ENCODE results near the gene ENOX1.

Gene ENOX1

GRCh38 chr13:43675577-43675976 lies 111.2 kb downstream of the ENOX1 start:
- Histone ChIP-seq H3K4me2 (ENCODE audit: insufficient read depth, low read length) (no peak overlapping the region), H3K4me3 (ENCODE audit: low read depth in 1 of 2, low read length in 2 of 2) (no peak overlapping the region), H4K20me1 (ENCODE audit: insufficient read depth, low read length) (no peaks in the 10 kb centered on the region), H3K4me1 (ENCODE audit: insufficient read depth, low read length) (no peaks in the 10 kb centered on the region), H3K36me3 (ENCODE audit: insufficient read depth, low read length) (no peaks in the 10 kb centered on the region), H3K79me2 (ENCODE audit: insufficient read depth, low read length) (no peaks in the 10 kb centered on the region), H2AFZ (ENCODE audit: low read depth, low read length) (no peak overlapping the region), H3K27me3 (ENCODE audit: insufficient read depth, low read length, poor library complexity) (peaks cover 5% of the 10 kb centered on the region), H3K9ac (ENCODE audit: low read depth, low read length) (no peak overlapping the region), H3K27ac (ENCODE audit: low read length) (no peak overlapping the region), H3K9me3 (ENCODE audit: insufficient read depth, low read length, severe bottlenecking) (no peaks in the 10 kb centered on the region)
- no peak for ATAC-seq (ENCODE audit: insufficient read depth, low read depth)
- no peak for DNase-seq
- no peak for TF ChIP-seq EZH2 (IDR thresholded peaks at IDR 0.05; ENCODE audit: borderline replicate concordance, low read depth, low read length, severe bottlenecking)
- TF ChIP-seq, protein P1, sequence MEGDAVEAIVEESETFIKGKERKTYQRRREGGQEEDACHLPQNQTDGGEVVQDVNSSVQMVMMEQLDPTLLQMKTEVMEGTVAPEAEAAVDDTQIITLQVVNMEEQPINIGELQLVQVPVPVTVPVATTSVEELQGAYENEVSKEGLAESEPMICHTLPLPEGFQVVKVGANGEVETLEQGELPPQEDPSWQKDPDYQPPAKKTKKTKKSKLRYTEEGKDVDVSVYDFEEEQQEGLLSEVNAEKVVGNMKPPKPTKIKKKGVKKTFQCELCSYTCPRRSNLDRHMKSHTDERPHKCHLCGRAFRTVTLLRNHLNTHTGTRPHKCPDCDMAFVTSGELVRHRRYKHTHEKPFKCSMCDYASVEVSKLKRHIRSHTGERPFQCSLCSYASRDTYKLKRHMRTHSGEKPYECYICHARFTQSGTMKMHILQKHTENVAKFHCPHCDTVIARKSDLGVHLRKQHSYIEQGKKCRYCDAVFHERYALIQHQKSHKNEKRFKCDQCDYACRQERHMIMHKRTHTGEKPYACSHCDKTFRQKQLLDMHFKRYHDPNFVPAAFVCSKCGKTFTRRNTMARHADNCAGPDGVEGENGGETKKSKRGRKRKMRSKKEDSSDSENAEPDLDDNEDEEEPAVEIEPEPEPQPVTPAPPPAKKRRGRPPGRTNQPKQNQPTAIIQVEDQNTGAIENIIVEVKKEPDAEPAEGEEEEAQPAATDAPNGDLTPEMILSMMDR (IDR thresholded peaks at IDR 0.05; ENCODE audit: borderline replicate concordance, extremely low read depth, low read length, poor library complexity, severe bottlenecking), result no peak

DNA sequence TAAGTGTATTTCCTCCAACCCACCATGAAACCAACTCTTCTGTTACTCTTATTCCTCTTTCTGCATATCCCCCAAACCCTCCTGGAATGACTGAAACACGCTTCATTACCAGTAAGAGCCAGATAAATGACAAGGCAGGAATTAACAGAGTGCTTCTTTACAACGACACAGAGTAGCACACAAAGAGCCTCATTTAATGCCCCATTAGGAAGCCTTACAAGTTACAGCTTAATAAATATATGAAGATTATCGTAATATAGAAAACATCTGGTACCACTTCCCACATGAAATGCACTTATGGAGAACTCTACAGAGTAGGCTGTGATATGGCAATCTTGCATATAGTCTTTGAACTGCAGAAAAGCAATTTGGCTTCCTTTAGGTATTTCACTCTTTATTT lies 116.8 kb downstream of the ENOX1 start:
- H3K27me3 ChIP-seq (ENCODE audit: insufficient read depth, low read length, poor library complexity), result peaks cover 4% of the 10 kb centered on the region
- no peaks in the 10 kb centered on the region for H4K20me1 ChIP-seq (ENCODE audit: insufficient read depth, low read length)
- H3K4me3 ChIP-seq (ENCODE audit: low read depth in 1 of 2, low read length in 2 of 2), result no peak overlapping the region
- no peaks in the 10 kb centered on the region for H3K9me3 ChIP-seq (ENCODE audit: insufficient read depth, low read length, severe bottlenecking)
- no peak for ATAC-seq (ENCODE audit: insufficient read depth, low read depth)
- no peak overlapping the region for H3K4me2 ChIP-seq (ENCODE audit: insufficient read depth, low read length)
- DNase-seq, result no peak
- no peak overlapping the region for H2AFZ ChIP-seq (ENCODE audit: low read depth, low read length)
- H3K27ac ChIP-seq (ENCODE audit: low read length), result no peak overlapping the region
- TF ChIP-seq, protein P1 (IDR thresholded peaks at IDR 0.05; ENCODE audit: borderline replicate concordance, extremely low read depth, low read length, poor library complexity, severe bottlenecking), result no peak
- no peaks in the 10 kb centered on the region for H3K4me1 ChIP-seq (ENCODE audit: insufficient read depth, low read length)
- no peaks in the 10 kb centered on the region for H3K36me3 ChIP-seq (ENCODE audit: insufficient read depth, low read length)
- no peak overlapping the region for H3K9ac ChIP-seq (ENCODE audit: low read depth, low read length)
- no peaks in the 10 kb centered on the region for H3K79me2 ChIP-seq (ENCODE audit: insufficient read depth, low read length)

GRCh38 chr13:43669101-43669500 lies 117.7 kb downstream of the ENOX1 start:
- Histone ChIP-seq H3K36me3 (ENCODE audit: insufficient read depth, low read length) (no peaks in the 10 kb centered on the region), H3K9ac (ENCODE audit: low read depth, low read length) (no peak overlapping the region), H3K9me3 (ENCODE audit: insufficient read depth, low read length, severe bottlenecking) (no peaks in the 10 kb centered on the region), H3K27ac (ENCODE audit: low read length) (no peak overlapping the region), H3K27me3 (ENCODE audit: insufficient read depth, low read length, poor library complexity) (peaks cover 4% of the 10 kb centered on the region), H3K4me1 (ENCODE audit: insufficient read depth, low read length) (no peaks in the 10 kb centered on the region), H3K79me2 (ENCODE audit: insufficient read depth, low read length) (no peaks in the 10 kb centered on the region), H4K20me1 (ENCODE audit: insufficient read depth, low read length) (no peaks in the 10 kb centered on the region), H2AFZ (ENCODE audit: low read depth, low read length) (no peak overlapping the region), H3K4me2 (ENCODE audit: insufficient read depth, low read length) (no peak overlapping the region), H3K4me3 (ENCODE audit: low read depth in 1 of 2, low read length in 2 of 2) (no peak overlapping the region)
- DNase-seq, result no peak
- ATAC-seq (ENCODE audit: insufficient read depth, low read depth), result no peak
- TF ChIP-seq, protein P1 (IDR thresholded peaks at IDR 0.05; ENCODE audit: borderline replicate concordance, extremely low read depth, low read length, poor library complexity, severe bottlenecking), result no peak
- no peak for TF ChIP-seq EZH2 (IDR thresholded peaks at IDR 0.05; ENCODE audit: borderline replicate concordance, low read depth, low read length, severe bottlenecking)

DNA sequence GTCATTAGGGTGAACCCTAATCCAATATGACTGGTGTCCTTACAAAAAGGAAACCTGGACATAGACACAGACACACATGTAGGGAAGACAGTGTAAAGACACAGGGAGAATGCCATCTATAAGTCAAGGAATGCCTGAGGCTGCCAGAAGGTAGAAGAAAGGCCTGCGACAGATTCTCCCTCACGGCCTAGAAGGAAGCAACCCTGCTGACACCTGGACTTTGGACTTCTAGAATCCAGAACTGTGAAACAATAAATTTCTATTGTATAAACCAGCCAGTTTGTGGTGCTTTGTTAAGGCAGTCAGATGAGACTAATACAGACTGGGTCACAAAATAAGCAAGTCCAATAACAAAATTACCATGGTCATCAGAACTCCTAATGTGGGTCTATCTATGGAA lies 120.4 kb downstream of the ENOX1 start:
- TF ChIP-seq, protein P1 (IDR thresholded peaks at IDR 0.05; ENCODE audit: borderline replicate concordance, extremely low read depth, low read length, poor library complexity, severe bottlenecking), result no peak
- no peak for TF ChIP-seq EZH2 (IDR thresholded peaks at IDR 0.05; ENCODE audit: borderline replicate concordance, low read depth, low read length, severe bottlenecking)
- Histone ChIP-seq H3K27me3 (ENCODE audit: insufficient read depth, low read length, poor library complexity) (peaks cover 4% of the 10 kb centered on the region), H2AFZ (ENCODE audit: low read depth, low read length) (no peak overlapping the region), H3K9me3 (ENCODE audit: insufficient read depth, low read length, severe bottlenecking) (no peaks in the 10 kb centered on the region), H3K4me2 (ENCODE audit: insufficient read depth, low read length) (no peak overlapping the region), H4K20me1 (ENCODE audit: insufficient read depth, low read length) (no peaks in the 10 kb centered on the region), H3K4me3 (ENCODE audit: low read depth in 1 of 2, low read length in 2 of 2) (no peak overlapping the region), H3K9ac (ENCODE audit: low read depth, low read length) (no peak overlapping the region), H3K79me2 (ENCODE audit: insufficient read depth, low read length) (no peaks in the 10 kb centered on the region), H3K27ac (ENCODE audit: low read length) (no peak overlapping the region), H3K36me3 (ENCODE audit: insufficient read depth, low read length) (no peaks in the 10 kb centered on the region), H3K4me1 (ENCODE audit: insufficient read depth, low read length) (no peaks in the 10 kb centered on the region)
- ATAC-seq (ENCODE audit: insufficient read depth, low read depth) (no peak), DNase-seq (no peak)
